Neural progenitor cell (in vitro differentiated cells): ENCODE measurements around the gene JAG2. TPM values are rescaled to one million over a fixed set of nuclear protein-coding genes. Genes with fewer than 3 reads are reported as not detected.

Source experiments
- DNase-seq: peaks from one replicate; pipeline ENCODE4 v3.0.0-alpha.2; 2016; ENCODE audit warnings: low spot score
- H2AFZ ChIP-seq: fragments of 200-600 bp; sonication (generic); replicated peaks from 2 replicates; pipeline ENCODE4 v1.6.1; 2016; ENCODE audit warnings: antibody characterized with exemption
- H3F3A ChIP-seq: fragments of 200-600 bp; sonication (generic); 2 replicates; pipeline ENCODE4 v1.6.1; 2016; ENCODE audit warnings: antibody characterized with exemption, low read depth
- H3K27ac ChIP-seq: fragments of 200-600 bp; sonication (generic); 2 replicates; pipeline ENCODE4 v1.5.1; 2016; ENCODE audit warnings: mild to moderate bottlenecking
- H3K27me3 ChIP-seq: fragments of 200-600 bp; sonication (generic); 2 replicates; pipeline ENCODE4 v1.6.1; 2016; ENCODE audit warnings: mild to moderate bottlenecking, moderate library complexity
- H3K36me3 ChIP-seq: fragments of 200-600 bp; sonication (generic); 2 replicates; pipeline ENCODE4 v1.5.1; 2016
- H3K4me1 ChIP-seq: fragments of 200-600 bp; sonication (generic); 2 replicates; pipeline ENCODE4 v1.6.1; 2016; ENCODE audit warnings: mixed run types
- H3K4me2 ChIP-seq: fragments of 200-600 bp; sonication (generic); 2 replicates; pipeline ENCODE4 v1.6.1; 2016
- H3K4me3 ChIP-seq: fragments of 200-600 bp; sonication (generic); 2 replicates; pipeline ENCODE4 v1.5.1; 2016
- H3K79me2 ChIP-seq: fragments of 200-600 bp; sonication (generic); 2 replicates; pipeline ENCODE4 v1.6.1; 2016; ENCODE audit warnings: low read depth
- H3K9ac ChIP-seq: fragments of 200-600 bp; sonication (generic); 2 replicates; pipeline ENCODE4 v1.6.1; 2016
- H3K9me3 ChIP-seq: fragments of 200-600 bp; sonication (generic); 2 replicates; pipeline ENCODE4 v1.5.1; 2016; ENCODE audit warnings: low read depth
- H4K20me1 ChIP-seq: fragments of 200-600 bp; sonication (generic); 2 replicates; pipeline ENCODE4 v1.6.1; 2016; ENCODE audit warnings: low read depth
- H3K27ac Mint-ChIP-seq: 3 replicates; pipeline ENCODE4 v1.8.0; 2021; ENCODE audit warnings: mixed read lengths
- H3K27me3 Mint-ChIP-seq: 2 replicates; pipeline ENCODE4 v1.8.0; 2022; ENCODE audit warnings: low read depth, mild to moderate bottlenecking, inconsistent platforms, moderate library complexity, mixed read lengths; ENCODE audit not compliant: insufficient read depth
- H3K36me3 Mint-ChIP-seq: 3 replicates; pipeline ENCODE4 v1.8.0; 2021; ENCODE audit warnings: mixed read lengths
- H3K4me1 Mint-ChIP-seq: 3 replicates; pipeline ENCODE4 v1.8.0; 2021; ENCODE audit warnings: mixed read lengths
- H3K4me3 Mint-ChIP-seq: 3 replicates; pipeline ENCODE4 v1.8.0; 2021; ENCODE audit warnings: mild to moderate bottlenecking, moderate library complexity, mixed read lengths
- H3K9me3 Mint-ChIP-seq: 3 replicates; pipeline ENCODE4 v1.8.0; 2020; ENCODE audit warnings: mixed read lengths
- EZH2 ChIP-seq: fragments of 200-600 bp; sonication (generic); IDR thresholded peaks from 2 replicates; pipeline ENCODE4 v1.6.1; 2017; ENCODE audit warnings: antibody characterized with exemption, mild to moderate bottlenecking, moderate library complexity
- EZH2phosphoT487 ChIP-seq: fragments of 200-600 bp; sonication (generic); IDR thresholded peaks from 2 replicates; pipeline ENCODE4 v1.6.1; 2017; ENCODE audit warnings: antibody characterized with exemption
- total RNA-seq: library from RNA; depleted of rRNA; stranded (reverse); fragments of >200 nt; gene quantifications from 2 replicates; pipeline ENCODE4 v1.2.3, GENCODE V29; 2015; ENCODE audit warnings: low replicate concordance
- TF ChIP-seq, protein P1 (sequence below): fragments of 200-600 bp; sonication (generic); IDR thresholded peaks from 2 replicates; pipeline ENCODE4 v1.5.1; 2017; ENCODE audit warnings: antibody characterized with exemption, mild to moderate bottlenecking

The JAG2 gene
- total RNA-seq, 1 donor from 2014 or later = 2.1 TPM

GRCh38 chr14:105141026-105141425 lies 27.6 kb downstream of the JAG2 start:
- TF ChIP-seq, protein P1, sequence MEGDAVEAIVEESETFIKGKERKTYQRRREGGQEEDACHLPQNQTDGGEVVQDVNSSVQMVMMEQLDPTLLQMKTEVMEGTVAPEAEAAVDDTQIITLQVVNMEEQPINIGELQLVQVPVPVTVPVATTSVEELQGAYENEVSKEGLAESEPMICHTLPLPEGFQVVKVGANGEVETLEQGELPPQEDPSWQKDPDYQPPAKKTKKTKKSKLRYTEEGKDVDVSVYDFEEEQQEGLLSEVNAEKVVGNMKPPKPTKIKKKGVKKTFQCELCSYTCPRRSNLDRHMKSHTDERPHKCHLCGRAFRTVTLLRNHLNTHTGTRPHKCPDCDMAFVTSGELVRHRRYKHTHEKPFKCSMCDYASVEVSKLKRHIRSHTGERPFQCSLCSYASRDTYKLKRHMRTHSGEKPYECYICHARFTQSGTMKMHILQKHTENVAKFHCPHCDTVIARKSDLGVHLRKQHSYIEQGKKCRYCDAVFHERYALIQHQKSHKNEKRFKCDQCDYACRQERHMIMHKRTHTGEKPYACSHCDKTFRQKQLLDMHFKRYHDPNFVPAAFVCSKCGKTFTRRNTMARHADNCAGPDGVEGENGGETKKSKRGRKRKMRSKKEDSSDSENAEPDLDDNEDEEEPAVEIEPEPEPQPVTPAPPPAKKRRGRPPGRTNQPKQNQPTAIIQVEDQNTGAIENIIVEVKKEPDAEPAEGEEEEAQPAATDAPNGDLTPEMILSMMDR = no peak
- TF ChIP-seq EZH2phosphoT487 (no peak), EZH2 (no peak)
- H2AFZ ChIP-seq = no peak overlapping the region
- no peaks in the 10 kb centered on the region for H3K79me2 ChIP-seq
- H3K4me3 ChIP-seq = no peak overlapping the region
- H3F3A ChIP-seq = no peaks in the 10 kb centered on the region
- H3K9me3 ChIP-seq = peaks cover 4% of the 10 kb centered on the region
- H3K9ac ChIP-seq = no peak overlapping the region
- Mint-ChIP-seq H3K9me3 (peaks cover 20% of the 10 kb centered on the region), H3K4me3 (no peak overlapping the region), H3K27me3 (peaks cover 2% of the 10 kb centered on the region), H3K4me1 (no peaks in the 10 kb centered on the region), H3K36me3 (peaks cover 5% of the 10 kb centered on the region), H3K27ac (no peak overlapping the region)
- no peak overlapping the region for H3K27ac ChIP-seq
- no peaks in the 10 kb centered on the region for H3K36me3 ChIP-seq
- H3K4me2 ChIP-seq = no peak overlapping the region
- H4K20me1 ChIP-seq = no peaks in the 10 kb centered on the region
- H3K27me3 ChIP-seq = no peaks in the 10 kb centered on the region
- no peak for DNase-seq
- H3K4me1 ChIP-seq = no peaks in the 10 kb centered on the region

- no peak overlapping the region for H3K4me3 Mint-ChIP-seq
- Histone ChIP-seq H3K4me1 (no peaks in the 10 kb centered on the region), H2AFZ (no peak overlapping the region), H3K27me3 (no peaks in the 10 kb centered on the region), H3K4me3 (no peak overlapping the region), H3K9me3 (peaks cover 4% of the 10 kb centered on the region), H4K20me1 (no peaks in the 10 kb centered on the region), H3F3A (no peaks in the 10 kb centered on the region), H3K27ac (no peak overlapping the region), H3K4me2 (no peak overlapping the region), H3K79me2 (no peaks in the 10 kb centered on the region), H3K36me3 (no peaks in the 10 kb centered on the region), H3K9ac (no peak overlapping the region)
- H3K27me3 Mint-ChIP-seq = peaks cover 2% of the 10 kb centered on the region
- DNase-seq = no peak
- H3K4me1 Mint-ChIP-seq = no peaks in the 10 kb centered on the region
- peaks cover 5% of the 10 kb centered on the region for H3K36me3 Mint-ChIP-seq
- TF ChIP-seq EZH2 = no peak
- TF ChIP-seq, protein P1 = no peak
- TF ChIP-seq EZH2phosphoT487 = no peak
- no peak overlapping the region for H3K27ac Mint-ChIP-seq
- H3K9me3 Mint-ChIP-seq = peaks cover 20% of the 10 kb centered on the region
Observed at GRCh38 chr14:105140581-105140980, 28.0 kb downstream of the JAG2 start.

DNA sequence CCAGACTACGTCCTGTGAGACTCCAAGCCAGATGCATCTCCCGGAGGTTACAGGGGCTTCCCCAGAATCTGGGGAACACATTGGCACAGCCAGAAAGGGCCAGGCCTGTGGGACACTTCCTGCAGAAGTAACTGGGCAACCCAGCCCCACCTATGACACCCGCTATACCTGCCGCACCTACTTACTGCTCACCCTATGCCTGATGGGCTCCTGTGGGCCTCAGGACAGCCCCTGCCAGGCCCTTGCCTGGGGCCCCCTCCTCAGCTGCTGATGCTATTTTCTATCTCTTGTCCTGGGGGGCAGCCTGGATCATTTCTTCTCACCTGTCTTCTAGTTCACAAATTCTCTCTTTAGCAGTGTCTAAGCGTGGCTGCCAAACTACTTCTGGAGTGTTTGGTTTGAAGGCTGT lies 28.7 kb downstream of the JAG2 start:
- H3K9me3 Mint-ChIP-seq = peaks cover 20% of the 10 kb centered on the region
- H3K27ac ChIP-seq = no peak overlapping the region
- no peak for DNase-seq

More for the DNA sequence above, 28.7 kb downstream of the JAG2 start:
- no peak overlapping the region for H3K27ac Mint-ChIP-seq
- H3K4me2 ChIP-seq = no peak overlapping the region
- no peaks in the 10 kb centered on the region for H3K27me3 ChIP-seq
- no peaks in the 10 kb centered on the region for H3K36me3 ChIP-seq
- H3F3A ChIP-seq = no peaks in the 10 kb centered on the region
- peaks cover 5% of the 10 kb centered on the region for H3K36me3 Mint-ChIP-seq
- H3K9ac ChIP-seq = no peak overlapping the region
- H3K4me1 Mint-ChIP-seq = no peaks in the 10 kb centered on the region
- no peak for TF ChIP-seq EZH2phosphoT487
- TF ChIP-seq, protein P1 = no peak
- TF ChIP-seq EZH2 = no peak
- H4K20me1 ChIP-seq = no peaks in the 10 kb centered on the region
- no peak overlapping the region for H3K4me3 Mint-ChIP-seq
- no peak overlapping the region for H2AFZ ChIP-seq
- H3K9me3 ChIP-seq = peaks cover 4% of the 10 kb centered on the region
- H3K79me2 ChIP-seq = no peaks in the 10 kb centered on the region
- peaks cover 2% of the 10 kb centered on the region for H3K27me3 Mint-ChIP-seq
- no peaks in the 10 kb centered on the region for H3K4me1 ChIP-seq
- H3K4me3 ChIP-seq = no peak overlapping the region
